HG03558 (cell line): ENCODE measurements around the gene TTBK1.

Source experiments
- ATAC-seq: cut with Tn5 transposase; IDR thresholded peaks from one replicate; pipeline ENCODE4 v1.9.1; 2021; ENCODE audit warnings: moderate number of reproducible peaks; ENCODE audit not compliant: unreplicated experiment; ENCODE audit errors: extremely low read depth

Gene TTBK1

GRCh38 chr6:43284991-43285781, 41.9 kb downstream of the TTBK1 start:
- ATAC-seq, result no peak

DNA sequence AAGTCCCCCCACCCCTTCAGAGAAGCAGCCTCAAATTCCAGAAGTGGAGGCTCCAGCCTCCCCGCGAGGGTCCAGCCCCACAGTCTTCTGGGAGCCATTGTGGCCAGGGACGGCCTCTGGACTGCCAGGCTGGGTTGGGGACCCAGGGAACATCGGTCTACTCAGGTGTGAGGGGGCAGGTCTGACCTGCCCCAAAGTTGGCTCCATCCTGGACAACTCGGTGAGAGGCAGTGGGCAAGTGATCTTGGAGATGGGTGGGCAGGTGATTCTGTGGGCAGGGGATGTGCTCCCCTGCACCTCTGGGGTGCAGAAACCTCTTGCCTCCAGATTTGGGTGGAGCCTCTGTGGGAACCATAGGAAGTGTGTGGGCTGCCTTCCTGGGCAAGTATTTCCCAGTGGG, 42.6 kb downstream of the TTBK1 start:
- ATAC-seq, result no peak

- no peak for ATAC-seq
Observed at GRCh38 chr6:43286456-43286979, 43.2 kb downstream of the TTBK1 start.

GRCh38 chr6:43286980-43287716, 43.9 kb downstream of the TTBK1 start:
- ATAC-seq, result no peak

GRCh38 chr6:43287717-43288679, 44.7 kb downstream of the TTBK1 start:
- no peak for ATAC-seq

- no peak for ATAC-seq
Observed at GRCh38 chr6:43290339-43290904, 47.1 kb downstream of the TTBK1 start.

- no peak for ATAC-seq
Observed at GRCh38 chr6:43290905-43291355, 47.6 kb downstream of the TTBK1 start.

DNA sequence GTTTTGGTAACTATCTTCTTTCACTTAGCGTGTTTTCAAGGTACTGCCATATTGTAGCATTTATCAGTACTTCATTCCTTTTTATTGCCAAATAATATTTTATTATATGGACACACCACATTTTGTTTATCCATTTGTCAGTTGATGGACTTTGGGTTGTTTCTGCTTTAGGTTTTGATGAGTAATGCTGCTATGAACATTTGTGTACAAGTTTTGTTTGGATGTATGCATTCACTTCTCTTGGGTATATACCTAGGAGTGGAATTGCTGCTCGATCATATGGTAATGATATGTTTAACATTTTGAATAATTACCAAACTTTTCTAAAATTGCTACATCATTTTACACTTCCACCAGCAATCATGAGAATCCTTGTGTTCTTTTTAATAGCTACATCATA, 48.4 kb downstream of the TTBK1 start:
- ATAC-seq, result no peak

DNA sequence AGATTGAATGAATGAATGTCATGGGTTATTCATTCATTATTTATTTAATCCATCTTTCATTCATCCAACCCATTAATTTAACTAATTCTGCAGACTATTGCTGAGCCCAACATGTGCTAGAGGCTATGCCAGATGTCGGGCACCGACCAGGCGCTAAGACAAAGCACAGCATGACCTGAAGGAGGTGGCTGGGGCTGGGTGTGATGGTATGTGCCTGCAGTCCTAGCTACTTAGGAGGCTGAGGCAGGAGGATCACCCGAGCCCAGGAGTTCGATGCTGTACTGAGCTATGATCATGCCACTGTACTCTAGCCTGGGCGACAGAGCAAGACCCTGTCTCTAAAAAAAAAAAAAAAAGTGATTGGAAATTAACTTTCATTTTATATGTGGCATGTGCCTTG, 49.1 kb downstream of the TTBK1 start:
- no peak for ATAC-seq

DNA sequence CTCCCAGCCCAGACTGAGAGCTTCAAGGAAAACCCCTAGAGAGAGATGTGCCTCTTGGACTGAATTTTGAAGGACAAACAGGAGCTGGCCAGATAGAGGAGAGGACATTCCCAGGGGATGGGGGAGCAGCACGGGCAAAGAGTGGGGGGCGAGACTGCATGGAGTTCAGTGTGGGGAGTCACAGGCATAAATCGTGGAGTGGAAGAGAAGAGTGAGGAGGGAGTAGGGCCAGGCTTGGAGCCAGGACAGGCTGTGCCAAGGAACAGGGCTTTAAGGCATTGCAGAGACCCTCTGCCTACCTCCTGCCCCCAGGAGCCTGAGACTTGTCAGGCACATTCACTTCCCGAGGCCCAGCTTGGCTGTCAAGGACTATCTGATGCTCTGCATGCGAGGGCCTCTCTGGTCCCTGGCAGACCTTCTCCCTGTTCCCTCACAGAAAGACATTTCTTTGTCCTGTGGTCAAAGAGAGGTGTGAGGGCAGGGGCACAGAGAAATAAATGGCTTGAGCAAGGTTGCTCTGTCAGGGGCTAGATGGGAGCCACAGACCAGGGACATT, 49.6 kb downstream of the TTBK1 start:
- ATAC-seq, result no peak

GRCh38 chr6:43293698-43294097, 50.4 kb downstream of the TTBK1 start:
- no peak for ATAC-seq

- no peak for ATAC-seq
Observed at GRCh38 chr6:43294536-43294935, 51.3 kb downstream of the TTBK1 start.

DNA sequence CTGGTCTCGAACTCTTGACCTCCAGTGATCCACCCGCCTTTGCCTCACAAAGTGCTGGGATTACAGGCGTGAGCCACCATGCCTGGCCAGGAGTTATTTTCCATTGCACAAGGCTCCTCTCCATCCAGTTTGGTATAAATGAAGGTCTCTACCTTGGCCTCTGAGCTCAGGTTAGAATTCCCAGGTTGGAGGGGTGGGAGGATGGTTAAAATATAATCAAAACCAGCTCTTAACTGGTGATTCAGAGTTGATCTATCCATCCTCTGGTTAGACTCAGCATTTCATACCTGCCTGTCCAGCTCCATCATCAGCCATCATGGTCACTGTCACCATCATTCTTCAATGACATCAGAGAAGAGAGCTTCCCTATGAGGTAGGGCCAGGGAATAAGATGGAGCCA, 52.2 kb downstream of the TTBK1 start:
- no peak for ATAC-seq

- ATAC-seq, result no peak
Observed at GRCh38 chr6:43296780-43297497, 53.7 kb downstream of the TTBK1 start.

DNA sequence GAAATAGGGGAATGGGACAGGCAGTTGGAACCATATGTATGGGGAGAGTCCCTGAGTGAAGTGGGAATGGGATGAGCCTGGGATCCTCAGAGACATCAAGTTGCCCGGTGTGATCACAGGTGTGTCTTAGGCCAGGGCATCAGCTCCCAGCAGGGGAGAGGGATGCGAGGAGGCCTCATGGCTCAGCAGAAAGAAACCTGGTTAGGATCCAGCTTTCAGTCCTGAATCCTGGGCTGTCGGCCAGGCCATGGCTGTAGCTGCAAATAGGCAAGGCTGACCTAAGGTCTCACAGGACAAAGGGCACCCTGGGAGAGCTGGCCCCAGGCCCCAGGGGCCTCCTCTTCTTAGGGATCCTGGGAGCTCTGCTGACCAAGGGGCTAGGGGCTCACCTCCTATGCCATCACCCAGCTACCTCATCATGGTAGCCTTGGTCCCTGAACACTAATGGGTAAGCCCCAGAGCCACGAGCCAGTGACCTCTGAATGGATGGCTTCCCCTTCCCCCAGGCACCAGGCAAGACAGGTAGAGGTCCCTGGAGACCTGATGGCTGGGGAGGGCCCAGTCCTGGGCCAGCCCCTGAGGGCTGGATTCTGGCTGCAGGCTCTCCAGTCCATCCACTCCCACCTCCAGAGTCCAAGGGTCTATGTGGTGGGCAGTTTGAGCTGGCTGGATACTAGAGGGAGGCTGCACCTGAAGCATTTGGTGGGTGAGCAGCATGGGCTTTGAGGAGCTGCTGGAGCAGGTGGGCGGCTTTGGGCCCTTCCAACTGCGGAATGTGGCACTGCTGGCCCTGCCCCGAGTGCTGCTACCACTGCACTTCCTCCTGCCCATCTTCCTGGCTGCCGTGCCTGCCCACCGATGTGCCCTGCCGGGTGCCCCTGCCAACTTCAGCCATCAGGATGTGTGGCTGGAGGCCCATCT, 54.6 kb downstream of the TTBK1 start, which contains the start of gene SLC22A7:
SLC22A7 (plus strand) TSS at position 617 of the 921 bp plus-strand sequence; CDS start at position 716, 99 bp downstream.
- no peak for ATAC-seq

GRCh38 chr6:43298565-43299337, 55.5 kb downstream of the TTBK1 start:
- ATAC-seq, result no peak
